ENCODE measurements around the gene ZNF326.
"Not testable (repeated sequence)": the region's sequence is repeated elsewhere in the genome, so short reads cannot be mapped to it uniquely, and the experiment has no call there.

Gene ZNF326

DNA sequence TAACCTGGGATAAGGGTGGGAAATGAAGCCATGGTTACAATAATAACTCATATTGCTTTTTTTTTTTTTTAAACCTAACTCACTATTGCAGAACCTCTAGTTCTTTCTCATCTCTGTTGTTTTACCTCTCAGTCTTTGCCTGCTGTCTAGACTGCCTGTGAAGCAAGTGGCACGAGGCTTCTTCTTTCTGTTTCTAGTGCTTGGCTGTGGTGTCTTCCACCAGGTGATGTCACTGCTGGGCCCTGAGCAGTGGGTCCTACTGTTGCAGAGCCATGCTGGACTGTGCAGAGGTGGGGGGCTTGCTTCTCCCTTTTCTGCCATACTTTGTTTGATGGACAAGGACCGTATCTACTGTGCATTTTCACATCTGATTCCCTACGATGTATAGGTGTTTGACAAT is 51.7 kb downstream of the ZNF326 start:
- H3K4me1 ChIP-seq (ENCODE audit: control insufficient read depth, insufficient read depth, low read length), result no peaks in the 10 kb centered on the region; the same call in 1 of the 2 replicates
- no peaks in the 10 kb centered on the region for H3K9me3 ChIP-seq (ENCODE audit: control insufficient read depth, insufficient read depth, low read depth, low read length)
- no peaks in the 10 kb centered on the region for H3K36me3 ChIP-seq (ENCODE audit: control insufficient read depth, insufficient read depth, low read length)
- H3K27me3 ChIP-seq (ENCODE audit: control insufficient read depth, insufficient read depth, low read length), result no peaks in the 10 kb centered on the region
- no peak overlapping the region for H3K9ac ChIP-seq (ENCODE audit: low read length)
- H3K27ac ChIP-seq (ENCODE audit: low read depth, low read length), result no peak overlapping the region
- H3K4me3 ChIP-seq (ENCODE audit: low read depth, low read length), result no peak overlapping the region

DNA sequence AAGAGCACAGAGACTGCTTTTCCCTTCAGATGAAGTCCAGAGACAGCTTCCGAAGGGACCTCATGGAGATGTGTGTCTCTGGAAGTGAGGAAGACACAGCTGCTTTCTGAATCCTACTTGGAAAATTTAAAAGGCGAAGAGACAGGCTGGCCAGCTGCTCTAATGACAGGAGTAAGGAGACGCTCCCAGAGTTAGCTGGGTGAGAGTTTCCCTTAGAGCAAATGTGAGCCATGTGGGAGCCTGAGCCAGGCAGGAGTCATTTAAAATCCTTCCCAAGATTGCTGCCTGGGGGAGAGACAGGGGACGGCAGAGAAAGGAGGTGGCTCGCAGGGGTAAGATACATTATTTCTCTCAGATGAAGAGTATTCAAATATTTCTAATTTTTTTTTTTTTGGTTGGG is 53.1 kb downstream of the ZNF326 start:
- H3K27me3 ChIP-seq (ENCODE audit: control insufficient read depth, insufficient read depth, low read length), result no peaks in the 10 kb centered on the region
- H3K4me3 ChIP-seq (ENCODE audit: low read depth, low read length), result no peak overlapping the region
- no peak overlapping the region for H3K27ac ChIP-seq (ENCODE audit: low read depth, low read length)
- no peaks in the 10 kb centered on the region for H3K36me3 ChIP-seq (ENCODE audit: control insufficient read depth, insufficient read depth, low read length)
- no peak overlapping the region for H3K9ac ChIP-seq (ENCODE audit: low read length)
- no peaks in the 10 kb centered on the region; the same call in 1 of the 2 replicates for H3K4me1 ChIP-seq (ENCODE audit: control insufficient read depth, insufficient read depth, low read length)
- H3K9me3 ChIP-seq (ENCODE audit: control insufficient read depth, insufficient read depth, low read depth, low read length), result no peaks in the 10 kb centered on the region

GRCh38 chr1:90062700-90063643 is 68.1 kb downstream of the ZNF326 start:
- H3K9me3 ChIP-seq (ENCODE audit: control insufficient read depth, insufficient read depth, low read depth, low read length); H3K27ac ChIP-seq (ENCODE audit: low read depth, low read length); H3K36me3 ChIP-seq (ENCODE audit: control insufficient read depth, insufficient read depth, low read length); H3K4me1 ChIP-seq (ENCODE audit: control insufficient read depth, insufficient read depth, low read length); H3K27me3 ChIP-seq (ENCODE audit: control insufficient read depth, insufficient read depth, low read length): not testable (repeated sequence)
- Histone ChIP-seq H3K4me3 (ENCODE audit: low read depth, low read length) (peak overlapping the region; percentile 62), H3K9ac (ENCODE audit: low read length) (peak overlapping the region; percentile 78)

DNA sequence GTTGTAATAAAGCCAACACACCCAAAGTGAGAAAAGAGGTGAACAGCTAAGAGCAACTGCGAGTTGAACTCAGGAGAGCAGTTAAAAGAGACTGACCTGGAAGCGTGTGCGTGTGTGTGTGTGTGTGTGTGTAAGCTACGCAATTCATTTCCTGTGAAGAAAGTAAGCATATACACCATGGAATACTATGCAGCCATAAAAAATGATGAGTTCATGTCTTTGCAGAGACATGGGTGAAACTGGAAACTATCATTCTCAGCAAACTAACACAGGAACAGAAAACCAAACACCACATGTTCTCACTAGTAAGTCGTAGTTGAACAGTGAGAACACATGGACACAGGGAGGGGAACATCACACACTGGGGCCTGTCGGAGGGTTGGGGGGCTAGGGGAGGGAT is 69.2 kb downstream of the ZNF326 start:
- H3K4me3 ChIP-seq (ENCODE audit: low read depth, low read length); H3K4me1 ChIP-seq (ENCODE audit: control insufficient read depth, insufficient read depth, low read length); H3K27ac ChIP-seq (ENCODE audit: low read depth, low read length); H3K36me3 ChIP-seq (ENCODE audit: control insufficient read depth, insufficient read depth, low read length); H3K9me3 ChIP-seq (ENCODE audit: control insufficient read depth, insufficient read depth, low read depth, low read length); H3K27me3 ChIP-seq (ENCODE audit: control insufficient read depth, insufficient read depth, low read length); H3K9ac ChIP-seq (ENCODE audit: low read length): not testable (repeated sequence)

DNA sequence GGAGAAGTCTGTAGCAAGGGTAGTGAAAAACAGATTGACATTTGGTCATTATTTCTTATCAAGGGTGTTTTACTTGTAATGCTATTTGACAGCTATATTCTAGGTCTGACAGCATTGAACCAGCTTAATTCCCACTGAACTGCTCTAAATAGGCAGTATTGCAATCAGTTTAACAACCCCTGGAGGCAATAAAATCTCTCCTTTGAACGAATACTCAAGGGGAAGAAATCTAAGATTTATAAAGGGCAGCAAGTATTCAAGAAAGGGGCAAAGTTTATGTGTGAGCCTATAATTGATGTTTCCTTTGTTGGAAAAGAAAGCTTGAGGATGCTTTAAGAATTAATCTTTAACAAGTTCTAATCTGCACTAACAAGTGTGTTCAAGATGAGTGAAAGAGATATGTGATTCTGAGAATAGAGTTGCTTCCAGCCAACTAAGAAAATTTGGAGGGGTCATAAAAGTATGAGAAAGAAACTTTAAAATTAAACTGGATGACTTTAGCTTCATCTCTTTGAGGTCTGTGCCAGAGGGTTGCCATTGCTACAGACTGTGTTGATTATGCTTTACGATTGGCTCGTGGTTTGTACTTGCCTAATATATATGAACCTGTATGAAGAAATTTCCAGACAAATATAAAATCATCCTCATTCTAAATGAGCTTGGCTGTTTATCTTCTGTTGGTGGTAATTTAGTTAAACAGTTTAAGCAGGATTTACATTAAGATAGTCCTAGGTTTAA is 72.5 kb downstream of the ZNF326 start:
- Histone ChIP-seq H3K9me3 (ENCODE audit: control insufficient read depth, insufficient read depth, low read depth, low read length) (peaks cover 5% of the 10 kb centered on the region), H3K27me3 (ENCODE audit: control insufficient read depth, insufficient read depth, low read length) (no peaks in the 10 kb centered on the region), H3K4me3 (ENCODE audit: low read depth, low read length) (no peak overlapping the region), H3K36me3 (ENCODE audit: control insufficient read depth, insufficient read depth, low read length) (no peaks in the 10 kb centered on the region), H3K4me1 (ENCODE audit: control insufficient read depth, insufficient read depth, low read length) (no peaks in the 10 kb centered on the region; the same call in 1 of the 2 replicates), H3K9ac (ENCODE audit: low read length) (no peak overlapping the region), H3K27ac (ENCODE audit: low read depth, low read length) (no peak overlapping the region)

DNA sequence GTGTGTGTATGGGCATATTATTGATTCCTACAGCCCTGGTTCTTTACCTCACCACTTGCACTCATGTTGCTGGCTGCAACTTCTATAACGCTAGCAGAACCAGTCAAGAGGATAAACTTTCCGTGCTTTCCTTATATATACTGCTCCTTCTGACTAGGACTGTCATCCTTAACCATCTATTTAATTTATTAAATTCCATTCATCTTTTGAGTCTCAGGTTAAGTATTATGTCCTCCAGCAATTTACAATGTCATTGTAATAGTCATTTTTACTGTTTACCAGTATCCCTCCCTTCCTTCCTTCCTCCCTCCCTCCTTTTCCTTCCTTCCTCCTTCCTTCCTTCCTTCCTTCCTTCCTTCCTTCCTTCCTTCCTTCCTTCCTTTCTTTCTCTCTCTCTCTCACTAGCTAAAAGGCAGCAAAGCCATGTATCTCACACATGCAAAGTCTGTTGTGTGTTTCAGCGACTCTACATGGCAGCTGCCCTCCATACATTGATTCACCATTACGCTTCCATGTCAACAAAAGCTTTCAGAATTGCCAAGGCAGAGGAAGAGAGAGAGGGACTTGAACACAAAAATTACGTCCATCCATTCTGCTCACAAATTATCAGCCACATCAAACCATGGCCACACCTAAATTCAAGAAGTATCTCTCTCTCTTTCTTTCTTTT is 73.8 kb downstream of the ZNF326 start:
- Histone ChIP-seq H3K4me3 (ENCODE audit: low read depth, low read length) (no peak overlapping the region), H3K27me3 (ENCODE audit: control insufficient read depth, insufficient read depth, low read length) (no peaks in the 10 kb centered on the region), H3K27ac (ENCODE audit: low read depth, low read length) (no peak overlapping the region), H3K9ac (ENCODE audit: low read length) (no peak overlapping the region), H3K36me3 (ENCODE audit: control insufficient read depth, insufficient read depth, low read length) (no peaks in the 10 kb centered on the region), H3K4me1 (ENCODE audit: control insufficient read depth, insufficient read depth, low read length) (no peaks in the 10 kb centered on the region; the same call in 1 of the 2 replicates), H3K9me3 (ENCODE audit: control insufficient read depth, insufficient read depth, low read depth, low read length) (peaks cover 3% of the 10 kb centered on the region)

DNA sequence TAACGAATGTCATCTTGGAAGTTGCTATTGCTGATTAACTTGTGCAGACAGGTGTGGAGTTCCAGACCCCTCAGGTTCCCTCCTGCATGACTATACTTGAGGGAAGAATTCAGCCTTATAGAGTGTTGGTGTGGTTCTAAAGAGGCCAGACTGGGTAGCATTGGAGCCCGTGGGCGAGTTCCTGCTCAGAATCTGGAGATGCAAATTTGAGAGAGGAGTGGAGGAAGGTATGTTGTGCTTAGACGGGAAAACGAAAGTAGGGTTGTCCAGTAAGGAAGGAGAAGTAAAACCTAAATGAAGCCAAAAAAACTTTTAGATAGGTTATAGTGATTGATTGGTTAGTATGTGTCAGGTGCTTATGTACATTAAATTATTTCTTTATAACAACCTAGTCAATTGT is 79.2 kb downstream of the ZNF326 start:
- Histone ChIP-seq H3K36me3 (ENCODE audit: control insufficient read depth, insufficient read depth, low read length) (no peaks in the 10 kb centered on the region), H3K4me1 (ENCODE audit: control insufficient read depth, insufficient read depth, low read length) (no peaks in the 10 kb centered on the region), H3K27me3 (ENCODE audit: control insufficient read depth, insufficient read depth, low read length) (no peaks in the 10 kb centered on the region), H3K4me3 (ENCODE audit: low read depth, low read length) (no peak overlapping the region), H3K9me3 (ENCODE audit: control insufficient read depth, insufficient read depth, low read depth, low read length) (no peaks in the 10 kb centered on the region), H3K9ac (ENCODE audit: low read length) (no peak overlapping the region), H3K27ac (ENCODE audit: low read depth, low read length) (no peak overlapping the region)

DNA sequence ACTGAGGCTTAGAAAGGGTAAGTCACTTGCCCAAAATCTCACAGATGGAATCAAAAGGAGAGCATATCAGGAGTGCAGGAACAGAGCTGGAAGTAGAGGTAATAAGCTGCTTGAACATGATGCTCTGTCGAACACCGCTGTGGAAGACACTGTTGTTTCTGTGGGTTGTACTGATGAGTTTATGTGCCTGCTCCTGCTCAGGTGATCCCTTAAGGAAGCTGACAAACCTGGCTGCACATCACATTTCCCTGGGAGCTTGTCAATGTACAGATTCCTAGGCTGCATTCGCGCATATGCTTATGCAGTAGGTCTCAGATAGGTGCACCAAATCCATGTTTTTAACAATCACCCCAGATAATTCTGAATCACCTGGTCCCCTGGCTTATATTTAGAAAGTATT is 79.7 kb downstream of the ZNF326 start:
- H3K27me3 ChIP-seq (ENCODE audit: control insufficient read depth, insufficient read depth, low read length), result no peaks in the 10 kb centered on the region
- no peak overlapping the region for H3K9ac ChIP-seq (ENCODE audit: low read length)
- H3K4me3 ChIP-seq (ENCODE audit: low read depth, low read length), result no peak overlapping the region
- H3K27ac ChIP-seq (ENCODE audit: low read depth, low read length), result no peak overlapping the region
- H3K4me1 ChIP-seq (ENCODE audit: control insufficient read depth, insufficient read depth, low read length), result no peaks in the 10 kb centered on the region
- H3K9me3 ChIP-seq (ENCODE audit: control insufficient read depth, insufficient read depth, low read depth, low read length), result no peaks in the 10 kb centered on the region
- no peaks in the 10 kb centered on the region for H3K36me3 ChIP-seq (ENCODE audit: control insufficient read depth, insufficient read depth, low read length)

GRCh38 chr1:90074970-90075391 is 80.1 kb downstream of the ZNF326 start:
- no peak overlapping the region for H3K27ac ChIP-seq (ENCODE audit: low read depth, low read length)
- H3K9ac ChIP-seq (ENCODE audit: low read length), result no peak overlapping the region
- H3K4me3 ChIP-seq (ENCODE audit: low read depth, low read length), result no peak overlapping the region
- H3K9me3 ChIP-seq (ENCODE audit: control insufficient read depth, insufficient read depth, low read depth, low read length), result no peaks in the 10 kb centered on the region
- no peaks in the 10 kb centered on the region for H3K27me3 ChIP-seq (ENCODE audit: control insufficient read depth, insufficient read depth, low read length)
- no peaks in the 10 kb centered on the region for H3K4me1 ChIP-seq (ENCODE audit: control insufficient read depth, insufficient read depth, low read length)
- no peaks in the 10 kb centered on the region for H3K36me3 ChIP-seq (ENCODE audit: control insufficient read depth, insufficient read depth, low read length)

DNA sequence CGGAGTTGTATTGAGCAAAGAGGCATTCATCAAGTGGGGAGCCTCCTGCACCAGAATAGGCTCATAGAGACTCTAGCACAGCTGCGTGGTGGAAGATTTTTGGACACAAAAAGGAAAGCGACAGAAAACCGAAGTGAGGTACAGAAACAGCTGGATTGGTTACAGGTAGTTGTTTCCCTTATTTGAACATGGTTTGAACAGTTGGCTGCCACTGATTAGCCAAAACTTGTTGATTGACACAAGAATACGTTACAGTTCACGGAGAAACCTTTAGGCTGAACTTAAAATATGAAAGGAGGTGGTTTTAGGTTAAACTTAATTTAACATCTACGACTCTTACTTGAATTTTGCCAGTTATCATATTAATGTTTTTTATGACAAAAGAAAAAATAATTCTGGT is 89.1 kb downstream of the ZNF326 start:
- Histone ChIP-seq H3K9ac (ENCODE audit: low read length) (no peak overlapping the region), H3K4me1 (ENCODE audit: control insufficient read depth, insufficient read depth, low read length) (no peaks in the 10 kb centered on the region), H3K27me3 (ENCODE audit: control insufficient read depth, insufficient read depth, low read length) (no peaks in the 10 kb centered on the region), H3K9me3 (ENCODE audit: control insufficient read depth, insufficient read depth, low read depth, low read length) (no peaks in the 10 kb centered on the region), H3K36me3 (ENCODE audit: control insufficient read depth, insufficient read depth, low read length) (no peaks in the 10 kb centered on the region), H3K4me3 (ENCODE audit: low read depth, low read length) (no peak overlapping the region), H3K27ac (ENCODE audit: low read depth, low read length) (no peak overlapping the region)
